H1 (cell line): Measurements from ENCODE around the gene PTPN21. TPM values are rescaled to one million over a fixed set of nuclear protein-coding genes. Genes with fewer than 3 reads are reported as not detected.

ENCODE experiments used
- CTCF ChIA-PET: fragments of 300-600 bp; sonication (Branson Sonifier 250); formaldehyde crosslinking; loops from one replicate; lab custom pipeline; 2021; ENCODE audit not compliant: partially characterized antibody; lab: Charles Lee
- POLR2A ChIA-PET: fragments of 300-600 bp; sonication (Branson Sonifier 250); formaldehyde crosslinking; loops from one replicate; lab custom pipeline; 2021; ENCODE audit warnings: inconsistent platforms; ENCODE audit not compliant: partially characterized antibody; lab: Charles Lee
- DNase-seq, 2 experiments: peaks; one replicate each; pipeline versions ENCODE4 v3.0.0 to v3.0.0-alpha.2; 2010 to 2022; ENCODE audit warnings: low spot score in 2 of 2, low read depth in 1 of 2, mixed read lengths in 1 of 2
- FAIRE-seq: peaks from 2 replicates; lab custom pipeline; 2011; peaks lifted over from hg19 to GRCh38; lab: Jason Lieb, UNC
- H2AFZ ChIP-seq: 2 replicates; pipeline ENCODE4 v1.8.1; 2012; ENCODE audit warnings: low read length, inconsistent platforms
- H2AK5ac ChIP-seq: 2 replicates; pipeline ENCODE4 v1.6.1; 2013; ENCODE audit warnings: low read depth, low read length
- H2BK120ac ChIP-seq: replicated peaks from 2 replicates; pipeline ENCODE3; 2013; ENCODE audit warnings: low read depth, low read length, inconsistent platforms
- H2BK12ac ChIP-seq: 2 replicates; pipeline ENCODE4 v1.6.1; 2013; ENCODE audit warnings: low read depth, low read length
- H2BK15ac ChIP-seq: 2 replicates; pipeline ENCODE4 v1.6.1; 2013; ENCODE audit warnings: low read length
- H2BK20ac ChIP-seq: 2 replicates; pipeline ENCODE4 v1.6.1; 2013; ENCODE audit warnings: low read length
- H2BK5ac ChIP-seq: 2 replicates; pipeline ENCODE4 v1.6.1; 2013; ENCODE audit warnings: low read depth, low read length
- H3K14ac ChIP-seq: 2 replicates; pipeline ENCODE4 v1.6.1; 2013; ENCODE audit warnings: inconsistent platforms; ENCODE audit not compliant: insufficient read length
- H3K18ac ChIP-seq: 2 replicates; pipeline ENCODE4 v1.6.1; 2013; ENCODE audit warnings: low read length; ENCODE audit errors: extremely low read depth
- H3K23ac ChIP-seq: 2 replicates; pipeline ENCODE4 v1.6.1; 2013; ENCODE audit warnings: inconsistent platforms; ENCODE audit not compliant: insufficient read length
- H3K23me2 ChIP-seq: 2 replicates; pipeline ENCODE4 v1.6.1; 2013; ENCODE audit warnings: low read depth, low read length
- H3K27ac ChIP-seq: 2 replicates; pipeline ENCODE4 v1.6.1; 2011; ENCODE audit warnings: low read depth, low read length, inconsistent platforms
- H3K27me3 ChIP-seq, 4 experiments: replicated peaks in 1 of 4; 1 replicate in 1 of 4; 2 replicates in 3 of 4; pipeline versions ENCODE4 v1.6.1 to v1.8.1; 2011 to 2013; ENCODE audit warnings: low read length in 3 of 4, mild to moderate bottlenecking in 3 of 4, inconsistent platforms in 2 of 4, mixed read lengths in 2 of 4, moderate library complexity in 1 of 4; ENCODE audit not compliant: control insufficient read depth in 3 of 4, insufficient read depth in 3 of 4; ENCODE audit errors: extremely low read depth in 1 of 4
- H3K36me3 ChIP-seq, 4 experiments: 2 replicates each; pipeline versions ENCODE4 v1.6.1 to v1.8.1; 2011 to 2013; ENCODE audit warnings: mild to moderate bottlenecking in 4 of 4, low read length in 3 of 4, moderate library complexity in 2 of 4, control low read depth in 1 of 4, inconsistent platforms in 1 of 4; ENCODE audit not compliant: insufficient read depth in 4 of 4, control insufficient read depth in 2 of 4
- H3K4ac ChIP-seq: replicated peaks from 2 replicates; pipeline ENCODE3; 2013; ENCODE audit warnings: low read length, low read depth, mixed read lengths, inconsistent platforms; ENCODE audit not compliant: insufficient read length
- H3K4me1 ChIP-seq, 4 experiments: replicated peaks in 1 of 4; 1 replicate in 1 of 4; 2 replicates in 3 of 4; pipeline versions ENCODE4 v1.6.1 to v1.8.1; 2011 to 2013; ENCODE audit warnings: low read length in 3 of 4, inconsistent platforms in 2 of 4, mixed read lengths in 1 of 4; ENCODE audit not compliant: insufficient read depth in 4 of 4, control insufficient read depth in 3 of 4
- H3K4me2 ChIP-seq, 2 experiments: 2 replicates each; pipeline versions ENCODE4 v1.6.1 to v1.8.1; 2011 to 2013; ENCODE audit warnings: low read depth in 2 of 2, low read length in 2 of 2, control low read depth in 1 of 2, inconsistent platforms in 1 of 2, mild to moderate bottlenecking in 1 of 2; ENCODE audit not compliant: insufficient read depth in 1 of 2
- H3K4me3 ChIP-seq, 4 experiments: fragments of 200-600, 300-600 bp in 1 of 4; sonication (generic), shearing (Covaris generic), sonication (Bioruptor Twin) in 1 of 4; 2 replicates each; pipeline versions ENCODE4 v1.5.1 to v1.8.1; 2011 to 2016; ENCODE audit warnings: low read length in 4 of 4, low read depth in 3 of 4, control low read depth in 2 of 4, inconsistent platforms in 2 of 4, mild to moderate bottlenecking in 2 of 4, mixed read lengths in 1 of 4, moderate library complexity in 1 of 4; ENCODE audit not compliant: insufficient read depth in 2 of 4; ENCODE audit errors: extremely low read depth in 1 of 4
- H3K56ac ChIP-seq: replicated peaks from 2 replicates; pipeline ENCODE3; 2013; ENCODE audit warnings: low read depth, mild to moderate bottlenecking, mixed read lengths, low read length, inconsistent platforms; ENCODE audit not compliant: insufficient read length
- H3K79me1 ChIP-seq: 2 replicates; pipeline ENCODE4 v1.6.1; 2013; ENCODE audit warnings: low read depth, low read length, control low read depth
- H3K79me2 ChIP-seq, 2 experiments: 2 replicates each; pipeline versions ENCODE4 v1.6.1 to v1.8.1; 2012 to 2013; ENCODE audit warnings: low read length in 2 of 2, mild to moderate bottlenecking in 2 of 2, inconsistent platforms in 1 of 2; ENCODE audit not compliant: insufficient read depth in 2 of 2, control insufficient read depth in 1 of 2
- H3K9ac ChIP-seq, 4 experiments: replicated peaks in 1 of 4; 1 replicate in 1 of 4; 2 replicates in 3 of 4; pipeline versions ENCODE4 v1.6.1 to v1.8.1; 2011 to 2013; ENCODE audit warnings: low read depth in 3 of 4, low read length in 3 of 4, control low read depth in 2 of 4, mild to moderate bottlenecking in 2 of 4, moderate library complexity in 2 of 4, inconsistent platforms in 1 of 4; ENCODE audit errors: extremely low read depth in 1 of 4
- H3K9me3 ChIP-seq, 2 experiments: 2 replicates each; pipeline versions ENCODE4 v1.6.1 to v1.8.1; 2012 to 2013; ENCODE audit warnings: mild to moderate bottlenecking in 2 of 2, moderate library complexity in 2 of 2, control low read depth in 1 of 2, inconsistent platforms in 1 of 2, low read depth in 1 of 2, low read length in 1 of 2, mixed read lengths in 1 of 2; ENCODE audit not compliant: insufficient read depth in 2 of 2
- H4K20me1 ChIP-seq, 2 experiments: replicated peaks in 1 of 2; 2 replicates each; pipeline versions ENCODE3 to v1.8.1; 2011 to 2013; ENCODE audit warnings: inconsistent platforms in 2 of 2, low read length in 2 of 2, mild to moderate bottlenecking in 1 of 2; ENCODE audit not compliant: insufficient read depth in 2 of 2, control insufficient read depth in 1 of 2
- H4K5ac ChIP-seq: 2 replicates; pipeline ENCODE4 v1.6.1; 2013; ENCODE audit warnings: low read length, low read depth, mixed read lengths, inconsistent platforms; ENCODE audit not compliant: insufficient read length
- H4K8ac ChIP-seq: 2 replicates; pipeline ENCODE4 v1.8.0; 2013; ENCODE audit warnings: mild to moderate bottlenecking, moderate library complexity, low read length, inconsistent platforms; ENCODE audit not compliant: insufficient read depth; ENCODE audit errors: extremely low read depth
- H4K91ac ChIP-seq: replicated peaks from 2 replicates; pipeline ENCODE3; 2013; ENCODE audit warnings: low read length, mixed read lengths, inconsistent platforms; ENCODE audit not compliant: insufficient read length
- BCL11A ChIP-seq, 2 experiments: IDR thresholded peaks; one replicate each; pipeline ENCODE4 v1.6.1; 2011; ENCODE audit warnings: low read depth in 2 of 2, low read length in 2 of 2, mild to moderate bottlenecking in 2 of 2
- BRCA1 ChIP-seq: IDR thresholded peaks from 2 replicates; pipeline ENCODE4 v1.6.1; 2012; ENCODE audit warnings: low read depth, low read length, improper control_type of control experiment
- CBX8 ChIP-seq: fragments of 300-800, 300-1000 bp; sonication (generic); IDR thresholded peaks from 2 replicates; pipeline ENCODE4 v1.7.1; 2016; ENCODE audit warnings: low read depth, low read length, borderline replicate concordance
- CEBPB ChIP-seq: IDR thresholded peaks from 2 replicates; pipeline ENCODE4 v1.6.1; 2012; ENCODE audit warnings: low read depth, low read length
- HDAC2 ChIP-seq, 2 experiments: fragments of 300-600 bp in 1 of 2; sonication (generic) in 1 of 2; IDR thresholded peaks; 2 replicates each; pipeline ENCODE4 v1.6.1; 2011 to 2012; ENCODE audit warnings: low read depth in 2 of 2, low read length in 2 of 2, mild to moderate bottlenecking in 2 of 2, moderate library complexity in 2 of 2, borderline replicate concordance in 1 of 2, inconsistent platforms in 1 of 2
- MAX ChIP-seq: IDR thresholded peaks from 2 replicates; pipeline ENCODE4 v1.6.1; 2012; ENCODE audit warnings: inconsistent platforms
- NANOG ChIP-seq: IDR thresholded peaks from 2 replicates; pipeline ENCODE4 v1.6.1; 2011; ENCODE audit warnings: low read length, low read depth, mild to moderate bottlenecking, inconsistent platforms; ENCODE audit not compliant: insufficient read depth, poor library complexity, severe bottlenecking
- SIRT6 ChIP-seq: IDR thresholded peaks from one replicate; pipeline ENCODE4 v1.7.1; 2012; ENCODE audit warnings: low read length, inconsistent platforms
- SUZ12 ChIP-seq: fragments of 200-600 bp; sonication (generic); IDR thresholded peaks from 2 replicates; pipeline ENCODE4 v1.6.1; 2012; ENCODE audit warnings: mild to moderate bottlenecking, inconsistent platforms, low read length, moderate library complexity, mixed read lengths
- TAF1 ChIP-seq: IDR thresholded peaks from 2 replicates; pipeline ENCODE4 v1.6.1; 2011; ENCODE audit warnings: mild to moderate bottlenecking, low read depth, low read length
- TBP ChIP-seq: IDR thresholded peaks from 2 replicates; pipeline ENCODE4 v1.6.1; 2011; ENCODE audit warnings: low read depth, low read length, improper control_type of control experiment
- USF2 ChIP-seq: IDR thresholded peaks from 2 replicates; pipeline ENCODE4 v1.6.1; 2011; ENCODE audit warnings: low read length, improper control_type of control experiment
- ZNF274 ChIP-seq: IDR thresholded peaks from 2 replicates; pipeline ENCODE4 v1.7.0; 2012; ENCODE audit warnings: low read length, borderline replicate concordance; ENCODE audit errors: extremely low read depth
- WGBS, 2 experiments: shearing (Covaris generic) in 1 of 2; methylation state at CpG; one replicate each; pipeline versions ENCODE4 v1.1.6 to v1.1.7; 2013 to 2015; ENCODE audit warnings: low lambda C conversion rate in 2 of 2, mixed read lengths in 2 of 2, inconsistent platforms in 1 of 2, low coverage in 1 of 2, missing lambda C conversion rate in 1 of 2; ENCODE audit not compliant: insufficient replicate concordance in 2 of 2, insufficient coverage in 1 of 2, insufficient read length in 1 of 2; ENCODE audit errors: extremely low coverage in 1 of 2, missing lambda C conversion rate in 1 of 2; 5-methylcytosine and 5-hydroxymethylcytosine counted together
- polyA plus RNA-seq, 7 experiments: library from polyadenylated mRNA; depleted of rRNA in 3 of 7; stranded (reverse) in 5 of 7; unstranded in 2 of 7; fragments of >200 nt in 5 of 7; fragments of 200-250 nt in 2 of 7; gene quantifications; 1 replicate in 5 of 7; 2 replicates in 1 of 7; 4 replicates in 1 of 7; pipeline versions ENCODE4 v1.2.1 to v1.2.3, GENCODE V29; 2011 to 2013; ENCODE audit warnings: missing spikeins in 2 of 7, mixed read lengths in 2 of 7
- total RNA-seq: library from RNA; stranded (reverse); fragmentation: NEBNext Ultra II Directional; extraction: Animal tissue kit (Norgen Biotek cat#: 25700); gene quantifications from 2 replicates; pipeline ENCODE4 v1.2.1, GENCODE V29; 2021

The PTPN21 gene
- total and polyA plus RNA-seq, 2 of the 8 experiments (the other 6 are each of a cell fraction or from before 2014, with no cell fraction given): 6.5 to 16.1 TPM

GRCh38 chr14:88479574-88479987 is 75.2 kb downstream of the PTPN21 start:
- Histone ChIP-seq H4K8ac (no peak overlapping the region), H2BK5ac (peak overlapping the region; percentile 26; the same call in 1 of the 2 replicates), H2AK5ac (no peak overlapping the region), H3K36me3 (peaks cover 2 to 20% (median 11%) of the 10 kb centered on the region in 4 experiments; a peak in 7 of 8 replicates), H3K23me2 (no peaks in the 10 kb centered on the region; the same call in 1 of the 2 replicates), H4K5ac (no peak overlapping the region), H2BK20ac (no peak overlapping the region), H2AFZ (no peak overlapping the region), H3K4me1 (peaks cover 5 to 16% (median 10%) of the 10 kb centered on the region in 4 experiments; a peak in 6 of 7 replicates), H3K14ac (no peak overlapping the region), H3K56ac (no peak overlapping the region), H2BK12ac (no peak overlapping the region), H3K9ac (no peak overlapping the region), H4K20me1 (no peaks in the 10 kb centered on the region), H3K9me3 (no peaks in the 10 kb centered on the region), H2BK15ac (no peak overlapping the region), H3K27me3 (no peaks in the 10 kb centered on the region), H3K4ac (no peak overlapping the region), H3K4me2 (no peak overlapping the region), H3K27ac (no peak overlapping the region), H3K79me2 (0 out of 4 replicates have a peak, but pooled peaks cover 0 to 2% of the 10 kb centered on the region in 2 experiments), H3K23ac (no peak overlapping the region), H3K79me1 (no peaks in the 10 kb centered on the region), H2BK120ac (no peak overlapping the region), H3K4me3 (no peak overlapping the region), H3K18ac (no peak overlapping the region), H4K91ac (no peak overlapping the region)
- FAIRE-seq (no peak), DNase-seq (no peak)
- TF ChIP-seq SIRT6 (no peak), BCL11A (IDR thresholded peaks at IDR 0.05; ENCODE audit: low read depth in 2 of 2, low read length in 2 of 2) (no peak), CBX8 (no peak), MAX (no peak), SUZ12 (no peak), TAF1 (no peak), BRCA1 (no peak), HDAC2 (IDR thresholded peaks at IDR 0.05; ENCODE audit: borderline replicate concordance in 1 of 2, low read depth in 2 of 2, low read length in 2 of 2) (no peak), ZNF274 (no peak), USF2 (no peak), TBP (no peak), CEBPB (no peak), NANOG (no peak)
- WGBS, 2 experiments: 92% methylated on average over 25 of the region's 40 CpGs; no CpG with 5 or more reads in 1 of the 2 experiments
- POLR2A ChIA-PET: no interaction called here
- CTCF ChIA-PET: interaction anchor here (0.9 to 3.6 kb wide), 5 partner anchors 9 to 290 kb away, joined by 3 to 19 read pairs (median 7); no protein-coding TSS in a partner anchor
